ENCODE results near the gene CHRNA4. TPM values are rescaled to one million over a fixed set of nuclear protein-coding genes. Genes with fewer than 3 reads are reported as not detected.
"Not testable (repeated sequence)": the region's sequence is repeated elsewhere in the genome, so short reads cannot be mapped to it uniquely, and the experiment has no call there.

Gene CHRNA4
- total RNA-seq, 1 experiment from 2014 or later: 0.37 TPM

DNA sequence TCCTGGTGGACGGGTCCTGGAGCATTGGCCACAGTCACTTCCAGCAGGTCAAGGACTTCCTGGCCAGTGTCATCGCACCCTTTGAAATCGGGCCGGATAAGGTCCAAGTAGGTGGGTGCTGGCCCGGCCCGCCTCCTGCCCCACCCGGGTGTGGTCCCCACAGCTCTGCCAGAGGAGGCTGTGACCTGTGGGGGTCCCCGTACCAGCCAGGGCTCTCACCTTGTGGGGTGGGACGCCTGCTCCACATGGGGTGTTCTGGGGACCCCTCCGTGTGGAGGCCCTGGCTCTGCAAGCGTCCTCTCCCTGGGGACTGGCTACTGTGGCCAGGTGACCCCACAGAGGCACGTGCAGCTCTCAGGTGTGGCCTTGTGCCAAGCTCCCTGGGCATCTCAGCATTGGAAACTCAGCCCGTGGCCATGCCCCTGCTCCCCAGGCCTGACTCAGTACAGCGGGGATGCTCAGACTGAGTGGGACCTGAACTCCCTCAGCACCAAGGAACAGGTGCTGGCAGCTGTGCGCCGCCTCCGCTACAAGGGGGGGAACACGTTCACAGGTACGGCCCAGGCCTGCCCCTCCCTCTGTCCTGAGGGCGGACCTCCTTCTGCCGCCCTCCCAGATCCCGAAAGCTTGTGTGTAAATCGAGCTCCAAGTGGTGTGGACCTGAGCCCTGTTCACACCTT, 53.5 kb downstream of the CHRNA4 start:
- in situ Hi-C loops (cut with HindIII; ENCODE audit: low sequenced_read_pairs): no loop called here
- DNase-seq (ENCODE audit: low spot score): no peak

DNA sequence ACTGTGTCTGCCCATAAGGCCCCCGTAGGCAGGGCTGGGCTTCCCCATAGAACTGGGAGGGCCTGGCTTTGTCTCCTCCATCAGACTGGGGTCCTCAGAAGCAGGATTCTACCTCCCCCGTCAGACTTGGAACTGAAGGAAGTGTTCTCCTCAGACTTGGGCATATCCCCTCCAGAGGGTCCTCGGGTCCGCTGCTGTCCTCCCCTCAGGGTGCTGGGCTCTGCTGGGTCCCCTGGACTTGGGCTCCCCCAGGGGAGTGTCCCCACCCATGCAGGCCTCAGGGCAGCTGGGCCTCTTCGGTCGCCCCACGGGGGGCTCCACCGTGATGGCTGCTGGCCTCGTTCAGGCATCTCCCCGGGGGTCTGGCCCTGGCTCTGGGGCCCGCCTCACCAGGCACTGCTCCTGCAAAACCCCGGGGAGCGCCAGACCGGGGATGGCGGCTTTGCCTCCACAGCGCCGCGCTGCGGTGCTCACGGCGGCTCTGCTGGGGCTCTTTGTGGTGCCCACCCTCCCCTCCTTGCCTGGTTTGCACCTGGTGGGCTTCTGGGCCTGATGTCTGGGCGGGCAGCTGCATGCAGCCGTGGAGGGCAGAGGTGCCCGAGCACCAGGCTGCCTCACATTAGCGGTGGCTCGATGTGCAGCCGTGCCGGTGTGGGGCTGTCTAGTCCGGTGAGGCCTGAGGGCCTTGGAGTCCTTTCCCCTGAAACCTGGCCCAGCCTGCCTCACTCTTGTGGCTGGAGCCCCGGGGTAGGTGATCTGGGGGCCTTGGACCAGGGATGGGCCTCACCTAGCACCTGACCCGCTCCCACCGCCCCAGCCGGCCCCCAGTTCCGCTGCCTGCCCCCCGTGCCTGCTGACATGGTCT, 54.2 kb downstream of the CHRNA4 start:
- DNase-seq (ENCODE audit: low spot score): no peak
- in situ Hi-C loops (cut with HindIII; ENCODE audit: low sequenced_read_pairs): no loop called here

DNA sequence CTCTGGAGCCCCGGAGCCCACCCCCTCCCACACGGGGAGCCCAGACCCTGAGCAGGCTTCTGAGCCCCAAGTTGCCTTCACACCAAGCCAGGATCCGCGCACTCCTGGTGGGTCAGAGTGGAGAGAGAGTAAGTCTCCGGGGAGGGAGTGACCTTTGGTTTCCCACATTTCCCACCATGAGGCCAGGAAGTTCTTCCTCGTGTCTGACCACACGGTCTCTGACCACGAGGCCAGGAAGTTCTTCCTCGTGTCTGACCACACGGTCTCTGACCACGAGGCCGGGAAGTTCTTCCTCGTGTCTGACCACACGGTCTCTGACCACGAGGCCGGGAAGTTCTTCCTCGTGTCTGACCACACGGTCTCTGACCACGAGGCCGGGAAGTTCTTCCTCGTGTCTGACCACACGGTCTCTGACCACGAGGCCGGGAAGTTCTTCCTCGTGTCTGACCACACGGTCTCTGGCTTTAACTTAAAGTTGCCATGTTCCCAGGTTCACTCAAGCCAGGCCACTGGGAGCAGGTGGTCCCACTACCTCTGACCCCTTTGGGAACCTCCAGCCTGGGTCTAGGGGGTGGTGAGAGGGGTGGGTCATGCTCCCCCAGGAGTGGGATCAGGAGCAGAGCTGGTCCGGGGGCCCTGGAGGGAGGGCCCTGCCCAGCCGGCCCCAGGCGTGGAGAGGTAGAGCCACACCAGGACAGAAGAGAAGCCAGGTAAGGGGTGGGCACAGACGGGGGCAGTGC, 55.0 kb downstream of the CHRNA4 start:
- in situ Hi-C loops (cut with HindIII; ENCODE audit: low sequenced_read_pairs); DNase-seq (ENCODE audit: low spot score): not testable (repeated sequence)

DNA sequence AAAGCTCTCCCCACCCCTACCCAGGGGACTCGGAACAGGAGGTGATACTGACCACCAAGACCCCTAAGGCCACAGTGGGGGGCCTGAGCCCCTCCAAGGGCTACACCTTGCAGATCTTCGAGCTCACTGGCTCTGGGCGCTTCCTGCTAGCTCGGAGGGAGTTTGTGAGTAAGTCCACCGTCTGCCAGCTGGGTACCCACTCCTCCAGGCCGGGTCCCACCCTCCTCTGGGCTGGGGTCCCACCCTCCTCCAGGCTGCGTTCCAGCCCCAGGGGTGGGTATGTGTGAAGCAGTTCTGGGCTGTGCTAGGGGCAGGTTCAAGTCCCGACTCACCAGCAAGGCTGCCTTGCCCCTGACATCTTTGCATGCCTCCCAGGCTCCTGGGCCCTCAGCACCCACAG, 55.8 kb downstream of the CHRNA4 start:
- DNase-seq (ENCODE audit: low spot score): no peak
- in situ Hi-C loops (cut with HindIII; ENCODE audit: low sequenced_read_pairs): no loop called here

DNA sequence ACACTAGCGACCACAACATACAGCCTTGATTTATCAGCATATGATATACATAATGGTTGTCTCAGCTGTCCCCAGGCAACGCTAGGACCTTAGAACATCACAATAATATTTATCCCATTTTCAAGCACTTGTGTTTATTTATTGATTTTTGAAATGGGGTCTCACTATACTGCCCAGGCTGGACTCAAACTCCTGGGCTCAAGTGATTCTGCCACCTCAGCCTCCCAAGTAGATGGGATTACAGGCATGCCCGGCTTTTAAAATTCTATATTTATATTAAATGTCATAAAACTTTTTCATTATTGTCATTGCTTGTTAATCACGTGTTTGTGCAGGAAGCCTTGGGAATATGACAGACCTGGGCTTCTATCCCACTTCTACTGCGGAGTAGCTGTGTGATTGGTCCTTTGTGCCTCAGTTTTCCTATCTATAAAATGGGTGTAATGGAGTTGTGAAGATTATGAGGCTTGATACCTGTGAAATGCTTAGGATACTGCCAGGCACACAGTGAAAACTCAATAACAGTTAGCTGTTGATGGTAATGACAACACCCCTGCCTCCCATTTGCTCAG, 58.0 kb downstream of the CHRNA4 start:
- no peak for DNase-seq (ENCODE audit: low spot score)
- in situ Hi-C loops (cut with HindIII; ENCODE audit: low sequenced_read_pairs): no loop called here

DNA sequence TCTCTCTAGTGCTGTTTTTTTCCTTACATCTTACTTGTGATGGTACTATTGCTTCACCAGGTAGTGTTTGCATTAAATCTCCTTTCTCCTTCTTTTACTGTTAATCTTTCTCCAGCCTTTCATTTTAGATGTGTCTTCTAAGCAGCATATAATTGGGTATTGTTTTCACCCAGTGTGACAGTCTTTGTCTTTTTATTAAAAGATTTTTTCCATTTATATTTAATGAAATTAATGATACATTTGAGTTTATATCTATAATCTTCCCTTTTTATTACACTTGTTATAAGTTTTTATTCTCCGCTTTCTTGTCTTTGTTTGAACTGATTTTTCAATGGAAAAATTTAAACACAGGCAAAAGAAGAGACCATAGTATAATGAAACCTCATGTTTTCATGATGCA, 59.5 kb downstream of the CHRNA4 start:
- DNase-seq (ENCODE audit: low spot score): no peak
- in situ Hi-C loops (cut with HindIII; ENCODE audit: low sequenced_read_pairs): no loop called here

DNA sequence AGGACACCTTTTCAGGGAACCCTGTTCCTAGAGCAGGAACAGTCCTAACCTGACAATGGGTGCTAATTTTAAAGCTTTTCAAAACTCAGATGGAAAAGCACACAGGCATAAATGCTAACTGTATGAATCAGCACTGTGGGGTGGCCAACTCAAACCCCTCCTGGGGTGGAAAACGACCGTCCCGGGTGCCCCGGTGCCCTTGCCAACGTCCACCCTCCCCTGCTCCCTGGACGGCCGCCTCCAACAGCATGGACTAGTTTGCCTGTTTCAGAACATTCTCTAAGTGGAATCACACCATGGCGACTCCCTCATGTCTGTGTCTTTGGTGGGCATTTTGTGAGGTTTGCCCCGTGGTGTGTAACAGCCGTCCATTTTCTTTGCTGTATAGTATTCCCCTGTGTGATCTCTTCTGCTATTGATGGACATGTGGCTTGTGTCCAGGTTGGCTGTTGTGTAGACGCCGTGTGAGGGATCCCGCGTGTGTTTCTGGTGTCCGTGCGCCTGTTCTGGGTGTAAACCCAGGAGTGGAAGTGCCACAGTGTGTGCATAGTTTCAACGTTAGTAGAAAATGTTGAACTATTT, 62.3 kb downstream of the CHRNA4 start:
- in situ Hi-C loops (cut with HindIII; ENCODE audit: low sequenced_read_pairs): loop anchor here (5.0 to 25.0 kb wide), 3 partner anchors 77 to 212 kb away; no protein-coding TSS in a partner anchor
- no peak for DNase-seq (ENCODE audit: low spot score)

DNA sequence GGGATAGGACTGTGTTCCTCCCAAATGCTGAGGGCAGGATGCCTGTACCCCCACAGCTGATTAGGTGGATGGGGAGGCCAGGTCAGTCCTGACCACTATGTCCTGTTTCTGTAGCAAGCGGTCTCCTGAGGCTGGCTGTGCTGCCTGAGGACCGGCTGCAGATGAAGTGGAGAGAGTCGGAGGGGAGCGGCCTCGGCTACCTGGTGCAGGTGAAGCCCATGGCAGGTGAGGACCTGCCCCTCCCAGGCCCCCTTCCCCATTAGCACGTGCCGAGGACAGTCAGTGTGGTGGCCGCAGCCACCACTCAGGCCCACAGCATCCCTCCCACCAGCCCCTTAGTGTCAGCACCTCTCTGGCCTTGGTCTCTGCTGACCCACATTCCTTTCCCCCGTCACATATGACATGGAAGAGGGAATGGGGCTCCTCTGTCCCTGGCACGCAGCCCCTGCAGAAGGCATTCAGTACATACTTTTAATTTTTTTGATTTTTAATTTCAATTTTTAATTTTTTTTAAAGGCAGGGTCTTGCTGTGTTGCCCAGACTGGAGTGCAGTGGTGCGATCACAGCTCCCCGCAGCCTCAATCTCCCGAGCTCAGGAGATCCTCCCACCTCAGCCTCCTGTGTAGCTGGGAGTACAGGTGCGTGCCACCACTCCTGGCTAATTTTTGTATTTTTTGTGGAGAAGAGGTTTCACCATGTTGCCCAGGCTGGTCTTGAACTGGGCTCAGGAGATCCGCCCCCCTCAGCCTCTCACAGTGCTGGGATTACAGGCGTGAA, 63.2 kb downstream of the CHRNA4 start:
- DNase-seq (ENCODE audit: low spot score): no peak
- in situ Hi-C loops (cut with HindIII; ENCODE audit: low sequenced_read_pairs): loop anchor here (5.0 to 25.0 kb wide), 3 partner anchors 76 to 211 kb away; no protein-coding TSS in a partner anchor

DNA sequence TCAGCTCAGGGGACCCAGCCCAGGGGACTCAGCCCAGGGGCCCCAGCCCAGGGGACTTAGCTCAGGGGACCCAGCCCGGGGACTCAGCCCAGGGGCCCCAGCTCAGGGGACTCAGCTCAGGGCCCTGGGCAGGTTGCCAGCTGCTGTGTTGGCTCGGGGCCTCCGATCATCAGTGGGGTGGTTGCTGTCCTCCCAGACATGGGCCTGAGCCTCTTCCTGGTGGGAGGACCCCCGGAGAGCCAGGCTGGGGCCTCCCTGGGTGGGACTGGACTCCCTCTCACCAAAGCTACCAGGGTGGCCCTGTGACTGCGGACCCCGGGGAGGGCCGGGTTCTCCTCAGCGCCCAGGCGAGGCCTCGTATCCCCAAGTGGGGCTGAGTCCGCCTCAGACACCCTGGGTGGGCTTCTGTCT, 63.8 kb downstream of the CHRNA4 start:
- in situ Hi-C loops (cut with HindIII; ENCODE audit: low sequenced_read_pairs): loop anchor here (5.0 to 25.0 kb wide), 3 partner anchors 75 to 210 kb away; no protein-coding TSS in a partner anchor
- DNase-seq (ENCODE audit: low spot score): no peak

DNA sequence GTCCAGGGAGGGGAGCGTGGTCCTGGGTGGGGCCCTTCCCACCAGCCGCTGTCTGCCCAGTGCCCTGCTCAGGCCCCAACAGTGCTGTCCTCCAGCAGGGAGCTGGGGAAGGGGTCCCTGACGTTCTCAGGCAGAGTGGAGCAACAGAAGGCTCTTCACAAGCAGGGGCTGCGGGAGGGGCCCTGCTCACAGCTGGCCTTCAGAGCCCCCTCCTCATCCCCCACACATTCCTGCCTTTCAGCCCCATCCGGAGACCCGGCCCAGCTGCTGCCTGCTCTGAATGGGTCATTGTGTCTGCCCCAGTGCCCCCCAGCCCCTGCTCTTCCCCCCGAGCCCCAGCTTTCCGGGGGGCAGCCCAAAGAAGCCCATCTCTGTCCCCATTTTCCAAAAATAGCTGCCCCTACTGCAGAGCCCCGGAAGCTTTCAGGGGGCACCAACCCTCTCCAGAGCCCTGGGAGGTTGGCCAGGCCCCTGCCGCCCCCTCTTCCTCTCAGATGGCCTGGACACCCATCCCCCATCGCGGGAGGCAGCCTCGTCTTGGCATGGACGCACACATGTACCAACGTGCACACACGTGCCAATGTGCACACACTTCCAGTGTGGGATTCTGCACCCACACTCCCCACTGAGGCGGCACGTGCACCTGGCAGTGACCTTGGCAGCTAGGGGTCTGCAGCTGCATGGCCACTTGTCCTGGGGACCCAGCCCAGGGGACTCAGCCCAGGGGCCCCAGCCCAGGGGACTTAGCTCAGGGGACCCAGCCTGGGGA, 64.4 kb downstream of the CHRNA4 start:
- no peak for DNase-seq (ENCODE audit: low spot score)

DNA sequence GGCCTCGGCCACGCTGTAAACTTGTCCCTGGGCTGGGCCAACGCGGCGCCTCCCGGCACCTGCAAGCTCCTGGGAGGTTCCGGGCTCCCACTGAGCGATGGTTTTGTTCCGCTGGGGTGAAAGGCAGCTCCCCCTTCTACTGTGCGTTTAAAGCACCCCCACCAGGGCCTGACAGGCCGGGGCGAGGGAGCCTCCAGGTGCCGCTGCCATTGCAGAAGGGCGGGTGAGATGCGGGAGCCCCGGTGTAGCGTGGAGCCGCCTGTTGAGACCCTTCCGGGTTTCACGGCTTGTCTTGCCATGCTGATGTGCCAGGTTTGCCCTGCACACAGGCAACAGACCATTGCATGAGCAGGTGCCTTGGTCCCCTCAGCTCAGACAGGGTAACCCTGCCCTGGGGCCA, 65.3 kb downstream of the CHRNA4 start:
- in situ Hi-C loops (cut with HindIII; ENCODE audit: low sequenced_read_pairs): loop anchor here (5.0 to 25.0 kb wide), 3 partner anchors 74 to 209 kb away; no protein-coding TSS in a partner anchor
- DNase-seq (ENCODE audit: low spot score): no peak

More for the DNA sequence above, 64.4 kb downstream of the CHRNA4 start:
- in situ Hi-C loops (cut with HindIII; ENCODE audit: low sequenced_read_pairs): loop anchor here (5.0 to 25.0 kb wide), 3 partner anchors 74 to 209 kb away; no protein-coding TSS in a partner anchor

DNA sequence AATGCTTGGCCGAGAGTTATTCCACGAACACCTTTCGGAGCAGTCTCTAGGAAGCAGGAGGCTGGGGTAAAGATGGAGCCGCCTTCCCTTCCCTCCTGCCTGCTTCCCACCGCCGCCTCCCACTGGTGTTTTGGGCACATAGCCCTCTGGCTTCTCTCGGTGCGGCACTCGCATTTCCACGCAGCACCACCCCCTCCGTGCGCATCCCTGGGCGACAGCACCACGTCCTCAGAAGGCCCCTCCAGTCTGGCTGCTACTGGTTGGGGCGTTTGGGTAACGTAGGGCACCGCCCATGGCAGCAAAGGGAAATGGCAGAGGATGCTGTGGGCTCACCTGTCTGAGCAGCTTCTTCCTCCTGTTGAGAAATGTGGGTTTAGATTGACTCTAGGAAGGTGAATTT, 65.7 kb downstream of the CHRNA4 start:
- peak; percentile 9 for DNase-seq (ENCODE audit: low spot score)
- in situ Hi-C loops (cut with HindIII; ENCODE audit: low sequenced_read_pairs): loop anchor here (5.0 to 25.0 kb wide), 3 partner anchors 73 to 208 kb away; no protein-coding TSS in a partner anchor

DNA sequence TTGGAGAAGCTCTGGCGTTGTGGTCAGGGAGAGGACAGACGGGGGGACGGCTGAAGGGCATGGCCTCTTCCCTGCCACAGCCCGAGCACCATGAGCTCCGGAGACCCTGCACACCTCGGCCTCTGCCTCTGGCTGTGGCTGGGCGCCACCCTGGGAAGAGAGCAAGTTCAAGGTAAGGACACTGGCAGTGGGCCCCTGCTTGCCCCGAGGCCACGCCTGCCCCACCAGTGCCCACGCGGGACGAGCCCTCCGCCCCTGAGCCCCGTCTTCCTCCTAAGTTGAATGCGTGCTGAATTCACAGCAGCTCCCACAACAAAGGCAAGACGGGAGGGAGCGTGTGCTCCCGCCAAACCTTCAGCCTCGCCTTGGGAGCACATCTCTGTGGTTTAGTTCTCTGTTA, 66.1 kb downstream of the CHRNA4 start:
- no peak for DNase-seq (ENCODE audit: low spot score)
- in situ Hi-C loops (cut with HindIII; ENCODE audit: low sequenced_read_pairs): loop anchor here (5.0 to 25.0 kb wide), 3 partner anchors 73 to 208 kb away; no protein-coding TSS in a partner anchor

DNA sequence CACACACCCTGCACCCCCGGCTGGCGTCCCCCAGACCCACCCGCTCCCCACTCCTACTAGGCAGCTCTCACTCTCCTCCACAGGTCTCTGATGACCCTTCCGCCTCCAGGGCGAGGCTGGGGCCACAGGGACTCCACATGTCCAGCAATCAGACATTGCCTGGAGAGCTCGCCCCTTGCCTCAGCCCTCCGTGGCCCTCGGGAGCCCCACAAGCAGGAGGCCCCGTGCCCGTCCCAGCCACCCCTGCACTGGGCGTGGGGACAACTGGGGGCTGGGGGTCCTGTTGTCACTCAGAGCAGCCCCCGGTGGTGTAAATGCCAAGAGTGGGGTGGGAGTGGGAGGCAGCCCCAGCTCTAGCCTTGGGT, 66.6 kb downstream of the CHRNA4 start:
- in situ Hi-C loops (cut with HindIII; ENCODE audit: low sequenced_read_pairs): loop anchor here (25.0 kb wide), 2 partner anchors 93 to 207 kb away; no protein-coding TSS in a partner anchor
- no peak for DNase-seq (ENCODE audit: low spot score)

DNA sequence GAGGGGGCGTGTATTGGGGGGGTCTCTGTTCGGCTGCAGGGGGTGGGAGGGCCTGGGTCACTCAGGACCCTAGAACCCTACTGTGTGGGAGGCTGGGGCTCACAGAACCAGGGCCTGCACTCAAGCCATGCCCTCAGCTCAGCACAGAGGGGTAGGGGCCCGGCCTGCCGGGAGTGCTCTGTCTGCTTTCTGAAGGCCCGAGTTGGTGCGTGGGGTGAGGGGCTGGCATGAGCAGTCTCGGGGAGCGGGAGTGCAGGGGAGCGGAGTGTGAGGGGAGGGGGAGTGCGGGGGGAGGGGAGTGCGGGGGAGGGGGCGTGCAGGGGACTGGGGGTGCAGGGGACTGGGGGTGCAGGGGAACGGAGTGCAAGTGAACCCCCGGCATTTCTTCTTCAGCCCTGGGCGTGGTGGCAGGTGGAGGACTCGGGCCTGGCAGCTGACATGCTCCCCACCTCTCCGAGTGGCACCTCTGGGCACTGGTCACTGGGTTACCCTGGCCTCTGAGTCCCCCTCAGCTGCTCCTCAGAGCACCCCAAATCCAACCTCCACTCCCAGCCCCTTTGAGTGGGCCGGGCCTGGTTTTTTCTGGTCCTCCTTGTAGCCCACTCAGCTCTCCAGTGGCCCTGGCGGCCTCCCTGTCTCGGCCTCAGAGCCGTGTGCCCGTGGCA, 67.1 kb downstream of the CHRNA4 start:
- in situ Hi-C loops (cut with HindIII; ENCODE audit: low sequenced_read_pairs): loop anchor here (25.0 kb wide), 2 partner anchors 93 to 207 kb away; no protein-coding TSS in a partner anchor
- DNase-seq (ENCODE audit: low spot score): no peak

DNA sequence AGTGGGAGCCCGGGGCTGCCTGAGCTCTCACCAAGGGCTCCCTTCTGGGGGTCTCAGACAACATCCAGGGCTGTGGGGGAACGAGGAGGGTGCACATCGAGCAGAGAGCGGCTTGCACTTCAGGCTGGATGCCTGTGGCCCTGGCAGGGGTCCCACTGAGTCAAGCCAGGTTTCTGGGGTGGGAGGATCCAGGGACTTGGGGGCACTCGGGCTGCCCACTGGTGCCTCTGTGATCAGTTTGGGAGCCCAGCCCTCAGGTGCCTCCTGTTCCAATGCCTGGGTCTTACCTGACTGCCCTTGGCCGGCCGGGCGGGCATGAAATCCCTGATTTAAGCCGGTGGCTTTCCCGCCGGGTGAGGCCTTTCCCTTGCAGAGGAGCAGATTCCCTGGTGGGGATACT, 67.7 kb downstream of the CHRNA4 start:
- in situ Hi-C loops (cut with HindIII; ENCODE audit: low sequenced_read_pairs): loop anchor here (25.0 kb wide), 2 partner anchors 94 to 206 kb away; no protein-coding TSS in a partner anchor
- DNase-seq (ENCODE audit: low spot score): no peak

All from G401 (cell line).